IMR-90 (cell line): ENCODE measurements around the gene BGLAP. TPM values are rescaled to one million over a fixed set of nuclear protein-coding genes. Genes with fewer than 3 reads are reported as not detected.

ENCODE experiments used
- ATAC-seq: fragments of 200-7000 bp; cut with Tn5 transposase; 2 replicates; pipeline ENCODE4 v1.9.1; 2020; ENCODE audit warnings: low read depth, mild to moderate bottlenecking, moderate library complexity
- BruUV-seq: library from RNA; stranded (reverse); fragments of 400-500 nt; replicated peaks from 2 replicates; lab custom pipeline; 2021; lab: Mats Ljungman, UMichigan
- CTCF ChIA-PET: fragments of 300-600 bp; formaldehyde crosslinking; extraction: SDS; loops from one replicate; lab custom pipeline; 2021; ENCODE audit warnings: antibody characterized with exemption; lab: Yijun Ruan, JAX
- POLR2A ChIA-PET: fragments of 300-600 bp; sonication (Branson Sonifier 250); formaldehyde crosslinking; loops from one replicate; lab custom pipeline; 2022; ENCODE audit warnings: antibody characterized with exemption; ENCODE audit not compliant: unreplicated experiment; lab: Charles Lee
- DNase-seq: peaks from one replicate; pipeline ENCODE4 v3.0.0; 2013
- H2AFZ ChIP-seq: replicated peaks from 2 replicates; pipeline ENCODE3; 2013; ENCODE audit warnings: low read length, mild to moderate bottlenecking; ENCODE audit not compliant: poor library complexity
- H2AK5ac ChIP-seq: 2 replicates; pipeline ENCODE4 v1.6.1; 2013; ENCODE audit warnings: low read depth, low read length, inconsistent platforms
- H2AK9ac ChIP-seq: replicated peaks from 2 replicates; pipeline ENCODE3; 2013; ENCODE audit warnings: mild to moderate bottlenecking, low read depth, low read length, moderate library complexity; ENCODE audit not compliant: poor library complexity
- H2BK120ac ChIP-seq: 2 replicates; pipeline ENCODE4 v1.6.1; 2013; ENCODE audit warnings: low read depth, low read length, inconsistent platforms
- H2BK15ac ChIP-seq: 3 replicates; pipeline ENCODE4 v1.6.1; 2013; ENCODE audit warnings: low read depth, low read length, inconsistent platforms
- H2BK20ac ChIP-seq: 2 replicates; pipeline ENCODE4 v1.6.1; 2013; ENCODE audit warnings: low read depth, mild to moderate bottlenecking, inconsistent platforms, low read length, moderate library complexity
- H2BK5ac ChIP-seq: 2 replicates; pipeline ENCODE4 v1.6.1; 2013; ENCODE audit warnings: mild to moderate bottlenecking, low read depth, low read length, inconsistent platforms; ENCODE audit not compliant: poor library complexity, severe bottlenecking
- H3K14ac ChIP-seq: replicated peaks from 2 replicates; pipeline ENCODE4 v1.6.1; 2013; ENCODE audit warnings: low read depth, low read length, inconsistent platforms
- H3K18ac ChIP-seq: 2 replicates; pipeline ENCODE4 v1.6.1; 2013; ENCODE audit warnings: low read depth, low read length, control low read depth
- H3K23ac ChIP-seq: 2 replicates; pipeline ENCODE4 v1.6.1; 2013; ENCODE audit warnings: low read depth, low read length, inconsistent platforms
- H3K27ac ChIP-seq: 2 replicates; pipeline ENCODE4 v1.5.1; 2013; ENCODE audit warnings: mild to moderate bottlenecking, control low read depth, low read length; ENCODE audit not compliant: insufficient read depth
- H3K27me3 ChIP-seq: 2 replicates; pipeline ENCODE4 v1.6.1; 2013; ENCODE audit warnings: low read length; ENCODE audit not compliant: control insufficient read depth, insufficient read depth
- H3K36me3 ChIP-seq: 2 replicates; pipeline ENCODE4 v1.6.1; 2013; ENCODE audit warnings: low read length, mixed read lengths; ENCODE audit not compliant: control insufficient read depth, insufficient read depth
- H3K4ac ChIP-seq: 2 replicates; pipeline ENCODE4 v1.6.1; 2013; ENCODE audit warnings: low read depth, low read length, inconsistent platforms
- H3K4me1 ChIP-seq: 2 replicates; pipeline ENCODE4 v1.6.1; 2013; ENCODE audit warnings: low read length, mixed read lengths; ENCODE audit not compliant: control insufficient read depth, insufficient read depth
- H3K4me2 ChIP-seq: 2 replicates; pipeline ENCODE4 v1.6.1; 2013; ENCODE audit warnings: low read depth, mild to moderate bottlenecking, control low read depth, low read length, moderate library complexity
- H3K4me3 ChIP-seq: 2 replicates; pipeline ENCODE4 v1.5.1; 2013; ENCODE audit warnings: low read depth, mild to moderate bottlenecking, control low read depth, low read length, moderate library complexity; ENCODE audit not compliant: insufficient read depth
- H3K56ac ChIP-seq: 2 replicates; pipeline ENCODE4 v1.6.1; 2013; ENCODE audit warnings: low read length, inconsistent platforms; ENCODE audit not compliant: insufficient read depth; ENCODE audit errors: extremely low read depth
- H3K79me1 ChIP-seq, 2 experiments: 2 replicates each; pipeline ENCODE4 v1.6.1; 2013; ENCODE audit warnings: low read length in 2 of 2, inconsistent platforms in 1 of 2, low read depth in 1 of 2
- H3K9ac ChIP-seq: 2 replicates; pipeline ENCODE4 v1.6.1; 2013; ENCODE audit warnings: low read depth, low read length, control low read depth
- H3K9me1 ChIP-seq: 2 replicates; pipeline ENCODE4 v1.6.1; 2013; ENCODE audit warnings: low read length, inconsistent platforms; ENCODE audit not compliant: insufficient read depth
- H3K9me3 ChIP-seq: 2 replicates; pipeline ENCODE4 v1.6.1; 2013; ENCODE audit warnings: low read length; ENCODE audit not compliant: control insufficient read depth, insufficient read depth
- H4K20me1 ChIP-seq: 2 replicates; pipeline ENCODE4 v1.6.1; 2013; ENCODE audit warnings: low read length, inconsistent platforms; ENCODE audit not compliant: insufficient read depth
- H4K5ac ChIP-seq: 2 replicates; pipeline ENCODE4 v1.6.1; 2013; ENCODE audit warnings: mild to moderate bottlenecking, low read depth, low read length, control low read depth
- H4K8ac ChIP-seq, 2 experiments: 2 replicates each; pipeline ENCODE4 v1.6.1; 2013; ENCODE audit warnings: low read depth in 2 of 2, low read length in 2 of 2, control low read depth in 1 of 2, inconsistent platforms in 1 of 2
- H4K91ac ChIP-seq: 2 replicates; pipeline ENCODE4 v1.6.1; 2013; ENCODE audit warnings: low read depth, low read length, inconsistent platforms; ENCODE audit not compliant: insufficient read depth
- CEBPB ChIP-seq: IDR thresholded peaks from 2 replicates; pipeline ENCODE4 v1.6.1; 2012; ENCODE audit warnings: low read depth, low read length, improper control_type of control experiment
- CHD1 ChIP-seq: IDR thresholded peaks from 2 replicates; pipeline ENCODE4 v1.6.1; 2012; ENCODE audit warnings: low read depth, low read length, improper control_type of control experiment
- MAFK ChIP-seq: IDR thresholded peaks from 2 replicates; pipeline ENCODE4 v1.6.1; 2012; ENCODE audit warnings: low read depth, low read length, improper control_type of control experiment
- MXI1 ChIP-seq: IDR thresholded peaks from 2 replicates; pipeline ENCODE4 v1.6.1; 2012; ENCODE audit warnings: low read depth, mild to moderate bottlenecking, low read length, moderate library complexity, borderline replicate concordance
- NFE2L2 ChIP-seq: fragments of 150-350 bp; IDR thresholded peaks from 2 replicates; pipeline ENCODE4 v1.6.1; 2016; ENCODE audit warnings: low read depth, mild to moderate bottlenecking, low read length
- RFX5 ChIP-seq: IDR thresholded peaks from 2 replicates; pipeline ENCODE4 v1.8.0; 2012; ENCODE audit warnings: low read depth, mild to moderate bottlenecking, low read length, moderate library complexity
- SMC3 ChIP-seq: fragments of 150-350 bp; IDR thresholded peaks from 2 replicates; pipeline ENCODE4 v1.6.1; 2016; ENCODE audit warnings: low read depth, mild to moderate bottlenecking, antibody characterized with exemption, low read length, moderate library complexity
- WGBS, 2 experiments: methylation state at CpG; one replicate each; pipeline versions ENCODE4 v1.1.5 to v1.1.7; 2013; ENCODE audit warnings: missing lambda C conversion rate in 2 of 2; ENCODE audit not compliant: insufficient read length in 1 of 2; ENCODE audit errors: extremely low coverage in 2 of 2; 5-methylcytosine and 5-hydroxymethylcytosine counted together
- dilution Hi-C: fragments of 300-500 bp; cut with HindIII; formaldehyde crosslinking; loops from one replicate; pipeline ENCODE4 v1.14.3; 2018; ENCODE audit warnings: low sequenced_read_pairs; ENCODE audit not compliant: unreplicated experiment
- in situ Hi-C: fragments of 300-500 bp; cut with MboI; formaldehyde crosslinking; loops from 3 replicates; pipeline ENCODE4 v1.14.3; 2019; ENCODE audit warnings: low sequenced_read_pairs, inconsistent platforms, mixed read lengths
- intact Hi-C: fragments of 100-400 bp; cut with micrococcal nuclease; formaldehyde crosslinking; loops from 2 replicates; pipeline ENCODE4 v1.10.0; 2022
- polyA plus RNA-seq, 3 experiments: library from polyadenylated mRNA; depleted of rRNA; stranded (reverse); fragments of >200 nt; gene quantifications; 2 replicates each; pipeline ENCODE4 v1.2.3, GENCODE V29; 2012; ENCODE audit warnings: low replicate concordance in 1 of 3
- total RNA-seq: library from RNA; depleted of rRNA; stranded (reverse); fragments of >200 nt; gene quantifications from 2 replicates; pipeline ENCODE4 v1.2.3, GENCODE V29; 2012
- TF ChIP-seq, protein P1 (sequence below): conservative IDR thresholded peaks from 2 replicates; pipeline ENCODE4 v1.5.1; 2012; ENCODE audit warnings: mild to moderate bottlenecking, low read depth, low read length, improper control_type of control experiment
- TF ChIP-seq, protein P2 (sequence below): fragments of 150-350 bp; IDR thresholded peaks from 2 replicates; pipeline ENCODE4 v1.6.1; 2017; ENCODE audit warnings: mild to moderate bottlenecking, antibody characterized with exemption, low read length, low read depth

The BGLAP gene
- total and polyA plus RNA-seq, 2 of the 4 experiments (the other 2 are of a cell fraction) = 0.67 TPM; not detected in 1

DNA sequence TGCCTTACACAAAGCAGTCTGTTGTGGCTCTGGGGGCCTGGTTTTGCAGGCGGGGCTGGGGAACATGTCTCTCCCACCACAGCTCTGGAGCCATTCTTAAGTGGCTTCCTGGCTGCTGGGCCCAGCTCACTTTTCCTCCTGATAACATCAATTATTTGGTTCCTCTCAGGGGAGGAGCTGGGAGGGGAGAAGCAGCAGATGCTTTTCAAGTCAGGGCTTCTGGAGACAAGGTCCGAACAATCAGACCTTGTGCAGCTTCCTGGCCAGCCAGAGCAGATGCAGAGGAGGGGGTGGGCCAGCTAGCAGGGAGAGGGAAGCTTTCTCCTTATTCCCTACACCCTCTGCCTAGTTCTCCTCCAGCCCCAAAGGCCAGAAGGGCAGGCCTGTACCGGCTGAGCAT, 9.5 kb downstream of the BGLAP start:
- POLR2A ChIA-PET = interaction anchor here (0.6 kb wide), 1 partner anchor 262 kb away, joined by 3 read pairs; no protein-coding TSS in a partner anchor
- no peak overlapping the region for H2AK9ac ChIP-seq
- no peak overlapping the region for H4K91ac ChIP-seq

More for the DNA sequence above, 9.5 kb downstream of the BGLAP start:
- Histone ChIP-seq H2BK120ac (no peak overlapping the region), H2AFZ (no peak overlapping the region), H3K9me1 (no peaks in the 10 kb centered on the region), H3K56ac (no peak overlapping the region), H2BK5ac (no peak overlapping the region), H3K27me3 (no peaks in the 10 kb centered on the region), H4K5ac (no peak overlapping the region), H3K14ac (no peak overlapping the region), H3K4me3 (no peak overlapping the region), H4K20me1 (peaks cover 3% of the 10 kb centered on the region; the same call in 1 of the 2 replicates), H3K4me1 (no peaks in the 10 kb centered on the region), H3K23ac (no peak overlapping the region), H3K18ac (no peak overlapping the region), H3K4ac (no peak overlapping the region), H3K36me3 (peaks cover 58% of the 10 kb centered on the region), H3K27ac (no peak overlapping the region), H2AK5ac (no peak overlapping the region), H2BK15ac (no peak overlapping the region), H3K79me1 (peaks cover 0 to 8% of the 10 kb centered on the region in 2 experiments; a peak in 2 of 4 replicates), H2BK20ac (no peak overlapping the region), H3K4me2 (no peak overlapping the region), H3K9ac (no peak overlapping the region), H4K8ac (no peak overlapping the region), H3K9me3 (no peaks in the 10 kb centered on the region)
- TF ChIP-seq SMC3 (no peak), NFE2L2 (no peak), MXI1 (no peak), MAFK (no peak), CHD1 (no peak), RFX5 (no peak), CEBPB (no peak)
- TF ChIP-seq, protein P1, sequence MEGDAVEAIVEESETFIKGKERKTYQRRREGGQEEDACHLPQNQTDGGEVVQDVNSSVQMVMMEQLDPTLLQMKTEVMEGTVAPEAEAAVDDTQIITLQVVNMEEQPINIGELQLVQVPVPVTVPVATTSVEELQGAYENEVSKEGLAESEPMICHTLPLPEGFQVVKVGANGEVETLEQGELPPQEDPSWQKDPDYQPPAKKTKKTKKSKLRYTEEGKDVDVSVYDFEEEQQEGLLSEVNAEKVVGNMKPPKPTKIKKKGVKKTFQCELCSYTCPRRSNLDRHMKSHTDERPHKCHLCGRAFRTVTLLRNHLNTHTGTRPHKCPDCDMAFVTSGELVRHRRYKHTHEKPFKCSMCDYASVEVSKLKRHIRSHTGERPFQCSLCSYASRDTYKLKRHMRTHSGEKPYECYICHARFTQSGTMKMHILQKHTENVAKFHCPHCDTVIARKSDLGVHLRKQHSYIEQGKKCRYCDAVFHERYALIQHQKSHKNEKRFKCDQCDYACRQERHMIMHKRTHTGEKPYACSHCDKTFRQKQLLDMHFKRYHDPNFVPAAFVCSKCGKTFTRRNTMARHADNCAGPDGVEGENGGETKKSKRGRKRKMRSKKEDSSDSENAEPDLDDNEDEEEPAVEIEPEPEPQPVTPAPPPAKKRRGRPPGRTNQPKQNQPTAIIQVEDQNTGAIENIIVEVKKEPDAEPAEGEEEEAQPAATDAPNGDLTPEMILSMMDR = no peak
- TF ChIP-seq, protein P2, sequence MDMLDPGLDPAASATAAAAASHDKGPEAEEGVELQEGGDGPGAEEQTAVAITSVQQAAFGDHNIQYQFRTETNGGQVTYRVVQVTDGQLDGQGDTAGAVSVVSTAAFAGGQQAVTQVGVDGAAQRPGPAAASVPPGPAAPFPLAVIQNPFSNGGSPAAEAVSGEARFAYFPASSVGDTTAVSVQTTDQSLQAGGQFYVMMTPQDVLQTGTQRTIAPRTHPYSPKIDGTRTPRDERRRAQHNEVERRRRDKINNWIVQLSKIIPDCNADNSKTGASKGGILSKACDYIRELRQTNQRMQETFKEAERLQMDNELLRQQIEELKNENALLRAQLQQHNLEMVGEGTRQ = no peak
- intact Hi-C loops (no loop called here), in situ Hi-C loops (no loop called here), dilution Hi-C loops (no loop called here)
- CTCF ChIA-PET = no interaction called here
- DNase-seq = no peak
- no TSS peak for BruUV-seq
- no CpG with 5 or more reads among the region's 3 CpGs for WGBS, 2 experiments
- no peak for ATAC-seq
